LNCAP (cell line): ENCODE measurements around the gene GTSE1.

Experiments
- CTCF ChIP-seq: fragments of 450-650 bp; IDR thresholded peaks from 2 replicates; pipeline ENCODE4 v1.5.1; 2017; ENCODE audit warnings: mild to moderate bottlenecking

The GTSE1 gene

GRCh38 chr22:46296257-46297150 lies at the start of gene GTSE1:
GTSE1 (plus strand) TSS chr22:46296870; CDS start chr22:46297401, 531 bp downstream.
- no peak for TF ChIP-seq CTCF

GRCh38 chr22:46247443-46247975 lies 49.2 kb upstream of the GTSE1 start:
- no peak for TF ChIP-seq CTCF

GRCh38 chr22:46250035-46250782 lies 46.5 kb upstream of the GTSE1 start, which contains the start of gene CDPF1:
CDPF1 (minus strand) TSS chr22:46250293; CDS start chr22:46248284, 2,009 bp downstream.
- peak; percentile 21; the same call in 1 of the 2 replicates for TF ChIP-seq CTCF

- no peak for TF ChIP-seq CTCF
Observed at GRCh38 chr22:46250783-46251125, 45.9 kb upstream of the GTSE1 start.

- no peak for TF ChIP-seq CTCF
Observed at GRCh38 chr22:46251266-46251665, 45.4 kb upstream of the GTSE1 start.

- TF ChIP-seq CTCF = no peak
Observed at GRCh38 chr22:46251816-46252380, 44.8 kb upstream of the GTSE1 start.

- no peak for TF ChIP-seq CTCF
Observed at GRCh38 chr22:46256358-46256958, 40.2 kb upstream of the GTSE1 start.
